ENCODE measurements around the gene ST7.

The ST7 gene

GRCh38 chr7:117155694-117156093 is 202.4 kb downstream of the ST7 start:
- no peak for DNase-seq (ENCODE audit: low read depth, low spot score)
- no peak overlapping the region for H3K4me3 ChIP-seq (ENCODE audit: low read length)

DNA sequence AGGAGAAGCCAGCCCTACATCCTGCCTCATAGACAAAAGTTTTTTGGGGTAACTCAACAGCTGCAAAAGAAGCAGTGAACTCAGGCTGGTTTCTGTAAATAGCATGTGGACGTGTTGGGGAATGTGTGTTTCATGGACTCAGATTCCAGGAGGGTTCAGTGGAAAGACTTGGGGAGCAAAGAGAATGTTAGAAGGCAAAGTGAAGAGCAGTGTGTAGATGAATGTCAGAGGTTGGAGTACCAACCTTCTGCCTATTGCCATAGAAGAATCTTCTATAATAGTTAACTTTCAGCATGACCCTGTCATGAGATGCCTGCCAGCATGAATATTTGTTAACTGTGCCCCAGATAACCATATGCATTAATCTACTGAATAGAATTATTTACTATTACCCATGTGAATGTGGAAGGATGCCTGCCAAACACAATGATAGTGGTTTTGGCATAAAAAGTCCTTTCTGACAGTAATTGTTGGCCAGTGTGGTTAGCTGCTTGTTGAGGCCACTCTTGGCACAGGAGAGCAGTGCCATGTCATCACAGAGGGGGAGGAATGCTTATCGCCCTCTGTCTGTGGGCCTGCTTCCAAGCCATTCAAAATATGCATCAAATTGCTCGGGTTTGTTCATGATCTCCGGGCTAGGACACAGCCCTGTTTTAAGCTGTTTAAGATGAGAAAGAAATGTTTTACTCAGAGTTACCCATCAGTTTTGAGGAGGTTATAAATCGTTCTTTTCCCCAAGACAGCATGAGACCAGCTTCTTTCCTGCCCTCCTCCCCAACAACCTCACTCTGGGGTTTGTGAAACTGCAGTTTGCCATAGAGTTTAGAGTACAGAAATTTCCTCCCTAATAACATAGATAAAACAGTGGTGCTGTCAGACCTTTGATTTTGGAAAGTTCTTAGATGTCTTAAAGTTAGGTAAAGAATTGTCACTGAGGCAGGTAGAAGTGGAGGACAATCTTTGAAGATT is 204.2 kb downstream of the ST7 start:
- DNase-seq (ENCODE audit: low read depth, low spot score) = no peak
- no peak overlapping the region for H3K4me3 ChIP-seq (ENCODE audit: low read length)

DNA sequence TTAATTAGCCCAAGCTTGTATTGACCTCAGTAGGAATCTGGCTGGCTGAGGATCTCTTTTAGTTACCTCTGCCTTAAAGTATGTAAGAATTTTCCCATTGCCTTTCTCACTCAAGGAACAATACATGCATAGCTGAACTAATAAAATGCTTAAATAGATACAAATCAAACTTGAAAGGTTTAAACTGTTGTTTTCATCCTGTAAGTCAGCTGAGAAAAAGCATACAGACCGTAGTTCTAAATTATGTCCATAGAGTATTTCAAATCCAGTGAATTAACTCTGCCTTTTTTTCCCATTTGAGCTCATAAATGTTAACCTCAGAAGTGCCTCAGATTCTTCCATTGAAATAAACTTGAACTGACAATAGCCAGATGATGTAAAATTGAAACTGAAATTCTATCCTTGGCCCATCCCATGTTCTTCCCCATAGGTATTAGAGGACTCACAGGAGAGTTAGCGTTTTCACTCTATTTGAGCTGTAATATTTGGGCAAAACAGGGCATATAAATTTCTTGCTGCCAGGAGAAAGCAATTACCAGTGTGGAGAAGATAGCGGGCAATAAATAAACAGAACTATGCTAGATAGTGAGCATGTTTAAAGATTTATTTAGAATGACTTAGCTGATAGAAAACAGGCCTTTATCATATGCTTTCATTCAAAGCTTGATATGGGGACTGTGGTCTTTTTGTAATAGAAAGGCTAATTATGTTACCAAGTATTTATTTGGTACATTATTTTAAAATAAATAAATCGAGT is 205.8 kb downstream of the ST7 start:
- no peak for DNase-seq (ENCODE audit: low read depth, low spot score)
- H3K4me3 ChIP-seq (ENCODE audit: low read length) = no peak overlapping the region

GRCh38 chr7:117163101-117163500 is 209.8 kb downstream of the ST7 start:
- H3K4me3 ChIP-seq (ENCODE audit: low read length) = no peak overlapping the region
- DNase-seq (ENCODE audit: low read depth, low spot score) = no peak

DNA sequence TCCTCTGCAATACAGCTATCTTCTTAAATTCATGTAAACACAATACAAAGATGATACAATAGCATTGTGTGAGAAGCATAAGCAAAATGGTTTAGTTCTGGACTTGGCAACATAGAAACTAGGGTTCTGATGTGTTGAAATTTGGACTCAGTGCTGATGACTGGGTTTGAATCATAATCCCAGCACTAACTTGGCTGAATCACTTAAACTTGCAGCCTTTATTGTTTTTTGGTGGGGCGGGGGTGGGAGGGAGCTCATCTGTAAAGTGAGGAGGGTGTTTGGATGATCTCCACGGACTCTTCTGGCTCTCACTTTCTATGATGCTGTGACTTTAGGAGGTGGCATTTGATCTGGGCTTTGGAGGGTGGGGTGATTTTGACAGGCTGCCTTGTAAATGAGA is 211.3 kb downstream of the ST7 start:
- no peak overlapping the region for H3K4me3 ChIP-seq (ENCODE audit: low read length)
- DNase-seq (ENCODE audit: low read depth, low spot score) = no peak

DNA sequence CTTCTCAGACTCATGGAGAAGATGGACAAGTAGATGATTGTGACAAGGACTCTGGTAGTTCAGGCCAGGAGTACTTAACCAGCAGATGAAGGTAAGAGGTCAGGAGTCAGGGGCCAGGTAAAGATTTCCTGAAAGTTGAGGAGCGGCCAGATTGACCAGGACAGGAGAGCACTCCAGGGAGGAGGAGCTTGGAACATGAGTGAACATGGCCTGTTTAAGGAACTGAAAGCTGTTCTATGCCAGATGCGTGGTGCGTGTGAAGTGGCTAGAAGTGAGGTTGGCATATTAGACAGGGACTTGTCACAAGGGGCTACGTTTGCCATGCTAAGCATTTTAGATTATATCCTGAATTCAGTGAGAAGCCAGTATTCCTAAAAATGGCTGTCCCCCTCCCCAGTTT is 212.4 kb downstream of the ST7 start:
- DNase-seq (ENCODE audit: low read depth, low spot score) = no peak
- no peak overlapping the region for H3K4me3 ChIP-seq (ENCODE audit: low read length)

DNA sequence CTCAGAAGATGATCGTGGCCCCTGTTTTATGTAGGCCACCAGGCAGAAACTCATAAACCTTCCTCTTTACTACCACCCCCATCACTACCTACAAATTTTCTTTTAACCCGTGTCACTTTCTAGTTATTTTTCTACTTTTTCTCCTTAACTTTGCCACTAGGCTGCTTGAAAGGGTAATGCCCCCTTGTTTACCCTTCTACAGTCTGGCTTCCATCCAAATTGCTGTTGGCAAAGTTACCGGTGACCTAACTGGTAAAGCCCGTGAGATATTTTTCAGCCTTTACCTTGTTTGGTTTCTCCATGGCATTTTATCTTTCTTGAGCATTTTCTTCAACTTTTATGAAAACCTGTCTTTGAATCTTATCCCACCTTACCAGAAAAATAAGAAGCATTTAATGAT is 216.6 kb downstream of the ST7 start:
- no peak for DNase-seq (ENCODE audit: low read depth, low spot score)

GRCh38 chr7:117171106-117171505 is 217.8 kb downstream of the ST7 start:
- H3K4me3 ChIP-seq (ENCODE audit: low read length) = no peak overlapping the region
- DNase-seq (ENCODE audit: low read depth, low spot score) = no peak

More for the DNA sequence above, 216.6 kb downstream of the ST7 start:
- H3K4me3 ChIP-seq (ENCODE audit: low read length) = no peak overlapping the region

DNA sequence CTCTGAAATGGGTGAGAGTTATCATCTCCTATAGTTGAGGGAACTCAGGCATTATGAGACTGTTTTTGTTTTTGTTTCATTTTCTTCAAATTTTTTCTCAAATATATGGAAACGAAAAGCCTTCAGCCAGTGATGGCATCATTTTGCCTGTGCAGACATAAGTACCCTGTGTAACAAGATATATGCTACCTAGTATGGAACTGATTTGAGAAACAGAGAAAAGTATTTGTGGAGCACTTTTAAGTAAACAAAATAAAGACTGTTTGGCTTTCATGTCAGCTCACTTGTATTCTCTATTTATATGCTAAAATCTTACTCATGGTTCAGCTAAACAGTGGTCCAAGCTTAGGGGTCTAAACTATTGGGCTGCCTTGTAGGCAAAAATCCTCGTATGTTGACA is 219.0 kb downstream of the ST7 start:
- DNase-seq (ENCODE audit: low read depth, low spot score) = no peak
- H3K4me3 ChIP-seq (ENCODE audit: low read length) = no peak overlapping the region

GRCh38 chr7:117173035-117173770 is 219.9 kb downstream of the ST7 start:
- H3K4me3 ChIP-seq (ENCODE audit: low read length) = no peak overlapping the region
- no peak for DNase-seq (ENCODE audit: low read depth, low spot score)

DNA sequence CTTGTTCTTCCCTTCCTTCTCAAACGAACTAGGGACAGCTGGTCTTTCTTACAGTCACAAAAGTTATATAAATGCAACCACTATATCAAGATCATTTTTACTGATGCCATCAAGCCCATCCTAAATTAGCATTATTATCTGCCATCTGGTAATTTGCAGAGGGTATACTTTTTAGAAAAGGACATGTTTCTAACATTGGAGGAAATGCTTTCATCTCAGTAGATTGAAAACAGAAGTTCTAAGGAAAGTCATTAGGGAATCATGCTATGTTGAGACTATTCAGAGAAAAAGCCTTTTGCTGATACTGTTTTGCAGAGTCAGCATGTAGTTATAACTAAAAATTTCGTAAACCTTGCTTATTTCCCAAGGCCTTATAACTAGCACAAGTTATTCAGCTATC is 222.9 kb downstream of the ST7 start:
- DNase-seq (ENCODE audit: low read depth, low spot score) = no peak
- no peak overlapping the region for H3K4me3 ChIP-seq (ENCODE audit: low read length)

GRCh38 chr7:117178600-117178999 is 225.3 kb downstream of the ST7 start:
- no peak for DNase-seq (ENCODE audit: low read depth, low spot score)
- no peak overlapping the region for H3K4me3 ChIP-seq (ENCODE audit: low read length)

- no peak for DNase-seq (ENCODE audit: low read depth, low spot score)
These were observed 226.4 kb downstream of the ST7 start for GRCh38 chr7:117179701-117180100.

DNA sequence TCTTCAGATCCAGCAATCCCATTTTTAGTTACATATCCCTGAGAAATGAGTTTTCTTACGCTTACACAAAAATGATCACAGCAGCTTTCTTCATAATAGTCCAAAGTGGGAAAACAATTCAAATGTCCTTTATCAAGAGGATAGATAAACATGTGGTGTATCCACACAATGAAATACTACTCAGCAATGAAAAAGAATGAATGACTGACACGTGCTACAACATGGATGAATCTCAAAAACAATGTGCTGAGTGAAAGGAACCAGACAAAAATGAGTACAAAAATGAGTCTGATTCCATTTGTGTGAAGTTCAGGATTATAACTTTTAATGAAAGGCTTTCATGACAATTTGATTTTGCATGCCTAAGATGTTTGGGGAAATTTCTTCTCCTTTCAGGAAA is 230.4 kb downstream of the ST7 start:
- no peak overlapping the region for H3K4me3 ChIP-seq (ENCODE audit: low read length)
- no peak for DNase-seq (ENCODE audit: low read depth, low spot score)

More at GRCh38 chr7:117179701-117180100, 226.4 kb downstream of the ST7 start:
- H3K4me3 ChIP-seq (ENCODE audit: low read length) = no peak overlapping the region

- H3K4me3 ChIP-seq (ENCODE audit: low read length) = no peak overlapping the region
- DNase-seq (ENCODE audit: low read depth, low spot score) = no peak
These were observed 231.1 kb downstream of the ST7 start for GRCh38 chr7:117184367-117184766.

GRCh38 chr7:117185124-117185523 is 231.8 kb downstream of the ST7 start:
- DNase-seq (ENCODE audit: low read depth, low spot score) = no peak
- H3K4me3 ChIP-seq (ENCODE audit: low read length) = no peak overlapping the region

DNA sequence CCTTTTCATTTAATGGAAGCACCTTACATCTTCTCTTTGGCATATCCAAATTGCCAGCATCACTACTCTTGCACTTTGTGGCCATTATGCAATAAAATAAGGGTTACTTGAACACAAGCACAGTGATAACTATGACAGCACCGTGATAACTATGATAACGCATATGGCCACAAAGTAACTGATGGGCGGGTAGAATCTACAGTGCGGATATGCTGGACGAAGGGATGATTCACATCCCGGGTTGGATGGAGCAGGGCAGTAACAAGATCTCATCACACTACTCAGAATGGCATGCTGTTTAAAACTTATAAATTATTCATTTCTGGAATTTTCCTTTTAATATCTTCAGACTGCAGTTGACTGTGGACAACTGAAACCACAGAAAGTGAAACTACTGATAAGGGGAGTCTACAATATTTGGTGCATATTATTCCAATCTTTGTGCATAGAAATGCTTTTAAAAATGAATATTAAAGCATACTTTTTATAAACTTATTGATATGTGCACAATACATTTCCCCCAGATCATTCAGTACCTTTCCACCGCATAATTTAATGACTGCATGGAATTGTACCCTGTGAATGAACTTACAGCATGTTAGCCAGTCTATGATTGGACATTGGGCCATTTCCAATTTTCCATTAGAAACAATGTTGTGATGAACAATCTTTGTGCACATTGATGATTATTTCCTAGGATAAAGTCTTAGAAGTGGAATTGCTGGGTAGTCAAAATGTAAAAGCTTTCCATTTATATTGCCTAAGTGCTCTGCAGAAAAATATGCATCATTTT is 233.1 kb downstream of the ST7 start:
- DNase-seq (ENCODE audit: low read depth, low spot score) = no peak
- H3K4me3 ChIP-seq (ENCODE audit: low read length) = no peak overlapping the region

DNA sequence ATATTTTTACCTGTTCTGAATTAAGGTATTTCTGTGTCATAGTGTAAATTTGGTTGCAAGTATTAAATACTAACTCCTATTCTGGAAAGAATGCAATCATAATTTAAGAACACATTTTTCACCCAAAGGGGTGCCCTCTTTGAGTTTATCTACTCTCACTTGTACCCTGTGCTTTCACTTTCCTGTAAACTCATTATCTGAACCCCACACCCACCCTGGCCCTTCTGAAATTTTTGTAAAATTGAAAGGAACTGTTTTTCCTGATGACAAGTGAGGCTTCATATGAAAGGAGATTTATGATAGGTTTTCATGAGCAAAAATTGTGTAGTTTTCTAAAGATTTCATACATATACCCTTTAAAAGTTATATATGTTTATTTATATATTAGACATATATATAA is 235.1 kb downstream of the ST7 start:
- no peak overlapping the region for H3K4me3 ChIP-seq (ENCODE audit: low read length)
- no peak for DNase-seq (ENCODE audit: low read depth, low spot score)
